Chondrocyte (in vitro differentiated cells): ENCODE data around the gene RNF169. TPM values are rescaled to one million over a fixed set of nuclear protein-coding genes. Genes with fewer than 3 reads are reported as not detected.
A peak's percentile ranks its signal among the peaks of the same experiment; 100 is the strongest.
"Not testable (repeated sequence)": the region's sequence is repeated elsewhere in the genome, so short reads cannot be mapped to it uniquely, and the experiment has no call there.

Experiments used
- DNase-seq: peaks from one replicate; pipeline ENCODE4 v3.0.0; 2021; ENCODE audit warnings: mixed read lengths, low spot score
- H3K27ac Mint-ChIP-seq: one replicate; pipeline ENCODE4 v1.8.0; 2021; ENCODE audit warnings: mild to moderate bottlenecking, moderate library complexity, mixed read lengths; ENCODE audit not compliant: unreplicated experiment
- H3K27me3 Mint-ChIP-seq: 2 replicates; pipeline ENCODE4 v1.8.0; 2021; ENCODE audit warnings: low read depth, mixed read lengths
- H3K36me3 Mint-ChIP-seq: 2 replicates; pipeline ENCODE4 v1.8.0; 2021; ENCODE audit warnings: low read depth, mixed read lengths
- H3K4me1 Mint-ChIP-seq: 2 replicates; pipeline ENCODE4 v1.8.0; 2021; ENCODE audit warnings: low read depth, mild to moderate bottlenecking, mixed read lengths
- H3K4me3 Mint-ChIP-seq: one replicate; pipeline ENCODE4 v1.8.0; 2021; ENCODE audit warnings: mild to moderate bottlenecking, moderate library complexity, mixed read lengths; ENCODE audit not compliant: unreplicated experiment
- H3K9me3 Mint-ChIP-seq: 2 replicates; pipeline ENCODE4 v1.8.0; 2021; ENCODE audit warnings: low read depth, mixed read lengths
- total RNA-seq: library from RNA; stranded (reverse); gene quantifications from 3 replicates; pipeline ENCODE4 v1.2.1, GENCODE V29; 2021
- TF ChIP-seq, protein P1 (sequence below): fragments of 200-600 bp; sonication (generic); IDR thresholded peaks from 2 replicates; pipeline ENCODE4 v1.5.0; 2021; ENCODE audit warnings: antibody characterized with exemption, mild to moderate bottlenecking, moderate library complexity

RNF169 gene
- total RNA-seq, 1 donor from 2014 or later, result 13.1 TPM

GRCh38 chr11:74749127-74749964 lies 697 bp downstream of the RNF169 start:
- no peaks in the 10 kb centered on the region for H3K36me3 Mint-ChIP-seq
- TF ChIP-seq, protein P1, sequence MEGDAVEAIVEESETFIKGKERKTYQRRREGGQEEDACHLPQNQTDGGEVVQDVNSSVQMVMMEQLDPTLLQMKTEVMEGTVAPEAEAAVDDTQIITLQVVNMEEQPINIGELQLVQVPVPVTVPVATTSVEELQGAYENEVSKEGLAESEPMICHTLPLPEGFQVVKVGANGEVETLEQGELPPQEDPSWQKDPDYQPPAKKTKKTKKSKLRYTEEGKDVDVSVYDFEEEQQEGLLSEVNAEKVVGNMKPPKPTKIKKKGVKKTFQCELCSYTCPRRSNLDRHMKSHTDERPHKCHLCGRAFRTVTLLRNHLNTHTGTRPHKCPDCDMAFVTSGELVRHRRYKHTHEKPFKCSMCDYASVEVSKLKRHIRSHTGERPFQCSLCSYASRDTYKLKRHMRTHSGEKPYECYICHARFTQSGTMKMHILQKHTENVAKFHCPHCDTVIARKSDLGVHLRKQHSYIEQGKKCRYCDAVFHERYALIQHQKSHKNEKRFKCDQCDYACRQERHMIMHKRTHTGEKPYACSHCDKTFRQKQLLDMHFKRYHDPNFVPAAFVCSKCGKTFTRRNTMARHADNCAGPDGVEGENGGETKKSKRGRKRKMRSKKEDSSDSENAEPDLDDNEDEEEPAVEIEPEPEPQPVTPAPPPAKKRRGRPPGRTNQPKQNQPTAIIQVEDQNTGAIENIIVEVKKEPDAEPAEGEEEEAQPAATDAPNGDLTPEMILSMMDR, result no peak
- DNase-seq, result no peak
- H3K27ac Mint-ChIP-seq, result peak overlapping the region; percentile 88
- no peaks in the 10 kb centered on the region for H3K27me3 Mint-ChIP-seq
- H3K4me3 Mint-ChIP-seq, result peak overlapping the region; percentile 91
- H3K9me3 Mint-ChIP-seq, result no peaks in the 10 kb centered on the region
- H3K4me1 Mint-ChIP-seq, result peaks cover 38% of the 10 kb centered on the region

GRCh38 chr11:74749965-74750296 lies 1.3 kb downstream of the RNF169 start:
- TF ChIP-seq, protein P1, result no peak

GRCh38 chr11:74750598-74750997 lies 1.9 kb downstream of the RNF169 start:
- not testable (repeated sequence) for H3K27me3 Mint-ChIP-seq, H3K36me3 Mint-ChIP-seq, H3K4me3 Mint-ChIP-seq, H3K27ac Mint-ChIP-seq, DNase-seq, H3K9me3 Mint-ChIP-seq
- H3K4me1 Mint-ChIP-seq, result peaks cover 50% of the 10 kb centered on the region

More at GRCh38 chr11:74749965-74750296, 1.3 kb downstream of the RNF169 start:
- Mint-ChIP-seq H3K4me3 (peak overlapping the region; percentile 91), H3K4me1 (peaks cover 44% of the 10 kb centered on the region), H3K27me3 (no peaks in the 10 kb centered on the region), H3K9me3 (no peaks in the 10 kb centered on the region), H3K36me3 (no peaks in the 10 kb centered on the region), H3K27ac (peak overlapping the region; percentile 88)
- no peak for DNase-seq

GRCh38 chr11:74751303-74751702 lies 2.7 kb downstream of the RNF169 start:
- no peaks in the 10 kb centered on the region for H3K27me3 Mint-ChIP-seq
- peaks cover 54% of the 10 kb centered on the region for H3K4me1 Mint-ChIP-seq
- no peaks in the 10 kb centered on the region for H3K36me3 Mint-ChIP-seq
- H3K27ac Mint-ChIP-seq, result no peak overlapping the region
- no peaks in the 10 kb centered on the region for H3K9me3 Mint-ChIP-seq
- TF ChIP-seq, protein P1, result no peak
- no peak for DNase-seq
- H3K4me3 Mint-ChIP-seq, result no peak overlapping the region

DNA sequence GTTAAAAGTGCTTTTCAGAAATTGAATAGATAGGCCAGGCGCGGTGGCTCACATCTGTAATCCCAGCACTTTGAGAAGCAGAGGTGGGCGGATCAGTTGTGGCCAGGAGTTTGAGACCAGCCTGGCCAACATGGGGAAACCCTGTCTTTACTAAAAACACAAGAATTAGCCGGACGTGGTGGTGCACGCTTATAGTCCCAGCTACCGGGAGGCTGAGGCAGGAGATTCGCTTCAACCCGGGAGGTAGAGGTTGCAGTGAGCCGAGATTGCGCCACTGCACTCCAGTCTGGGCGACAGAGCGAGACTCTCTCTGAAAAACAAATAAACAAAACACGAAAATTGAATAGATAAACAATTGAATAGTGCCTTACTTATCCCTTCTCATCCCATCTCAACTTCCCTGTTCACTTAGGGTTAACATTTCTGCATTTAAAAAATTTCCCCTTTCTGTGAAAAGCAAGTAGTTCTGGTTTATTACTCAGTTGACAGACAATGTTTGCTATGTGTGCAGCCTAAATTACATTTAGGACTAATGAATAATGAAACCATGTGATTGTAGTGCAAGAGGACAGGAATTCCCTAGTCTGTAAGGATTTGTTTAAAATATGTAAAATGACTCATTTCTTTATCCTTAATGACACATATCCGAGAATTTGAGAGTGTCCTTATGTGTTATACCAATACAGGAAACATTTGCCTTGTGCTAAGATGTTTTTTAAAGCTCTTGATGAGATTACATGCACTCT lies 6.0 kb downstream of the RNF169 start:
- DNase-seq, result no peak
- Mint-ChIP-seq H3K9me3 (no peaks in the 10 kb centered on the region), H3K27ac (peak overlapping the region; percentile 91), H3K4me1 (peaks cover 45% of the 10 kb centered on the region), H3K36me3 (no peaks in the 10 kb centered on the region), H3K4me3 (peak overlapping the region; percentile 7), H3K27me3 (no peaks in the 10 kb centered on the region)
- TF ChIP-seq, protein P1, result no peak
